H1 (cell line): ENCODE results near the gene OSTC. TPM values are rescaled to one million over a fixed set of nuclear protein-coding genes. Genes with fewer than 3 reads are reported as not detected.
"Not testable (repeated sequence)": the region's sequence is repeated elsewhere in the genome, so short reads cannot be mapped to it uniquely, and the experiment has no call there.

ENCODE experiments used
- CTCF ChIA-PET: fragments of 300-600 bp; sonication (Branson Sonifier 250); formaldehyde crosslinking; loops from one replicate; lab custom pipeline; 2021; ENCODE audit not compliant: partially characterized antibody; lab: Charles Lee
- POLR2A ChIA-PET: fragments of 300-600 bp; sonication (Branson Sonifier 250); formaldehyde crosslinking; loops from one replicate; lab custom pipeline; 2021; ENCODE audit warnings: inconsistent platforms; ENCODE audit not compliant: partially characterized antibody; lab: Charles Lee
- DNase-seq, 2 experiments: peaks; one replicate each; pipeline versions ENCODE4 v3.0.0 to v3.0.0-alpha.2; 2010 to 2022; ENCODE audit warnings: low spot score in 2 of 2, low read depth in 1 of 2, mixed read lengths in 1 of 2
- FAIRE-seq: peaks from 2 replicates; lab custom pipeline; 2011; peaks lifted over from hg19 to GRCh38; lab: Jason Lieb, UNC
- H2AFZ ChIP-seq: 2 replicates; pipeline ENCODE4 v1.8.1; 2012; ENCODE audit warnings: low read length, inconsistent platforms
- H2AK5ac ChIP-seq: 2 replicates; pipeline ENCODE4 v1.6.1; 2013; ENCODE audit warnings: low read depth, low read length
- H2BK120ac ChIP-seq: replicated peaks from 2 replicates; pipeline ENCODE3; 2013; ENCODE audit warnings: low read depth, low read length, inconsistent platforms
- H2BK12ac ChIP-seq: 2 replicates; pipeline ENCODE4 v1.6.1; 2013; ENCODE audit warnings: low read depth, low read length
- H2BK15ac ChIP-seq: 2 replicates; pipeline ENCODE4 v1.6.1; 2013; ENCODE audit warnings: low read length
- H2BK20ac ChIP-seq: 2 replicates; pipeline ENCODE4 v1.6.1; 2013; ENCODE audit warnings: low read length
- H2BK5ac ChIP-seq: 2 replicates; pipeline ENCODE4 v1.6.1; 2013; ENCODE audit warnings: low read depth, low read length
- H3K14ac ChIP-seq: 2 replicates; pipeline ENCODE4 v1.6.1; 2013; ENCODE audit warnings: inconsistent platforms; ENCODE audit not compliant: insufficient read length
- H3K18ac ChIP-seq: 2 replicates; pipeline ENCODE4 v1.6.1; 2013; ENCODE audit warnings: low read length; ENCODE audit errors: extremely low read depth
- H3K23ac ChIP-seq: 2 replicates; pipeline ENCODE4 v1.6.1; 2013; ENCODE audit warnings: inconsistent platforms; ENCODE audit not compliant: insufficient read length
- H3K23me2 ChIP-seq: 2 replicates; pipeline ENCODE4 v1.6.1; 2013; ENCODE audit warnings: low read depth, low read length
- H3K27ac ChIP-seq: 2 replicates; pipeline ENCODE4 v1.6.1; 2011; ENCODE audit warnings: low read depth, low read length, inconsistent platforms
- H3K27me3 ChIP-seq, 4 experiments: replicated peaks in 1 of 4; 1 replicate in 1 of 4; 2 replicates in 3 of 4; pipeline versions ENCODE4 v1.6.1 to v1.8.1; 2011 to 2013; ENCODE audit warnings: low read length in 3 of 4, mild to moderate bottlenecking in 3 of 4, inconsistent platforms in 2 of 4, mixed read lengths in 2 of 4, moderate library complexity in 1 of 4; ENCODE audit not compliant: control insufficient read depth in 3 of 4, insufficient read depth in 3 of 4; ENCODE audit errors: extremely low read depth in 1 of 4
- H3K36me3 ChIP-seq, 4 experiments: 2 replicates each; pipeline versions ENCODE4 v1.6.1 to v1.8.1; 2011 to 2013; ENCODE audit warnings: mild to moderate bottlenecking in 4 of 4, low read length in 3 of 4, moderate library complexity in 2 of 4, control low read depth in 1 of 4, inconsistent platforms in 1 of 4; ENCODE audit not compliant: insufficient read depth in 4 of 4, control insufficient read depth in 2 of 4
- H3K4ac ChIP-seq: replicated peaks from 2 replicates; pipeline ENCODE3; 2013; ENCODE audit warnings: low read length, low read depth, mixed read lengths, inconsistent platforms; ENCODE audit not compliant: insufficient read length
- H3K4me1 ChIP-seq, 4 experiments: replicated peaks in 1 of 4; 1 replicate in 1 of 4; 2 replicates in 3 of 4; pipeline versions ENCODE4 v1.6.1 to v1.8.1; 2011 to 2013; ENCODE audit warnings: low read length in 3 of 4, inconsistent platforms in 2 of 4, mixed read lengths in 1 of 4; ENCODE audit not compliant: insufficient read depth in 4 of 4, control insufficient read depth in 3 of 4
- H3K4me2 ChIP-seq, 2 experiments: 2 replicates each; pipeline versions ENCODE4 v1.6.1 to v1.8.1; 2011 to 2013; ENCODE audit warnings: low read depth in 2 of 2, low read length in 2 of 2, control low read depth in 1 of 2, inconsistent platforms in 1 of 2, mild to moderate bottlenecking in 1 of 2; ENCODE audit not compliant: insufficient read depth in 1 of 2
- H3K4me3 ChIP-seq, 4 experiments: fragments of 200-600, 300-600 bp in 1 of 4; sonication (generic), shearing (Covaris generic), sonication (Bioruptor Twin) in 1 of 4; 2 replicates each; pipeline versions ENCODE4 v1.5.1 to v1.8.1; 2011 to 2016; ENCODE audit warnings: low read length in 4 of 4, low read depth in 3 of 4, control low read depth in 2 of 4, inconsistent platforms in 2 of 4, mild to moderate bottlenecking in 2 of 4, mixed read lengths in 1 of 4, moderate library complexity in 1 of 4; ENCODE audit not compliant: insufficient read depth in 2 of 4; ENCODE audit errors: extremely low read depth in 1 of 4
- H3K56ac ChIP-seq: replicated peaks from 2 replicates; pipeline ENCODE3; 2013; ENCODE audit warnings: low read depth, mild to moderate bottlenecking, mixed read lengths, low read length, inconsistent platforms; ENCODE audit not compliant: insufficient read length
- H3K79me1 ChIP-seq: 2 replicates; pipeline ENCODE4 v1.6.1; 2013; ENCODE audit warnings: low read depth, low read length, control low read depth
- H3K79me2 ChIP-seq, 2 experiments: 2 replicates each; pipeline versions ENCODE4 v1.6.1 to v1.8.1; 2012 to 2013; ENCODE audit warnings: low read length in 2 of 2, mild to moderate bottlenecking in 2 of 2, inconsistent platforms in 1 of 2; ENCODE audit not compliant: insufficient read depth in 2 of 2, control insufficient read depth in 1 of 2
- H3K9ac ChIP-seq, 4 experiments: replicated peaks in 1 of 4; 1 replicate in 1 of 4; 2 replicates in 3 of 4; pipeline versions ENCODE4 v1.6.1 to v1.8.1; 2011 to 2013; ENCODE audit warnings: low read depth in 3 of 4, low read length in 3 of 4, control low read depth in 2 of 4, mild to moderate bottlenecking in 2 of 4, moderate library complexity in 2 of 4, inconsistent platforms in 1 of 4; ENCODE audit errors: extremely low read depth in 1 of 4
- H3K9me3 ChIP-seq, 2 experiments: 2 replicates each; pipeline versions ENCODE4 v1.6.1 to v1.8.1; 2012 to 2013; ENCODE audit warnings: mild to moderate bottlenecking in 2 of 2, moderate library complexity in 2 of 2, control low read depth in 1 of 2, inconsistent platforms in 1 of 2, low read depth in 1 of 2, low read length in 1 of 2, mixed read lengths in 1 of 2; ENCODE audit not compliant: insufficient read depth in 2 of 2
- H4K20me1 ChIP-seq, 2 experiments: replicated peaks in 1 of 2; 2 replicates each; pipeline versions ENCODE3 to v1.8.1; 2011 to 2013; ENCODE audit warnings: inconsistent platforms in 2 of 2, low read length in 2 of 2, mild to moderate bottlenecking in 1 of 2; ENCODE audit not compliant: insufficient read depth in 2 of 2, control insufficient read depth in 1 of 2
- H4K5ac ChIP-seq: 2 replicates; pipeline ENCODE4 v1.6.1; 2013; ENCODE audit warnings: low read length, low read depth, mixed read lengths, inconsistent platforms; ENCODE audit not compliant: insufficient read length
- H4K8ac ChIP-seq: 2 replicates; pipeline ENCODE4 v1.8.0; 2013; ENCODE audit warnings: mild to moderate bottlenecking, moderate library complexity, low read length, inconsistent platforms; ENCODE audit not compliant: insufficient read depth; ENCODE audit errors: extremely low read depth
- H4K91ac ChIP-seq: replicated peaks from 2 replicates; pipeline ENCODE3; 2013; ENCODE audit warnings: low read length, mixed read lengths, inconsistent platforms; ENCODE audit not compliant: insufficient read length
- WGBS, 2 experiments: shearing (Covaris generic) in 1 of 2; methylation state at CpG; one replicate each; pipeline versions ENCODE4 v1.1.6 to v1.1.7; 2013 to 2015; ENCODE audit warnings: low lambda C conversion rate in 2 of 2, mixed read lengths in 2 of 2, inconsistent platforms in 1 of 2, low coverage in 1 of 2, missing lambda C conversion rate in 1 of 2; ENCODE audit not compliant: insufficient replicate concordance in 2 of 2, insufficient coverage in 1 of 2, insufficient read length in 1 of 2; ENCODE audit errors: extremely low coverage in 1 of 2, missing lambda C conversion rate in 1 of 2; 5-methylcytosine and 5-hydroxymethylcytosine counted together
- polyA plus RNA-seq, 7 experiments: library from polyadenylated mRNA; depleted of rRNA in 3 of 7; stranded (reverse) in 5 of 7; unstranded in 2 of 7; fragments of >200 nt in 5 of 7; fragments of 200-250 nt in 2 of 7; gene quantifications; 1 replicate in 5 of 7; 2 replicates in 1 of 7; 4 replicates in 1 of 7; pipeline versions ENCODE4 v1.2.1 to v1.2.3, GENCODE V29; 2011 to 2013; ENCODE audit warnings: missing spikeins in 2 of 7, mixed read lengths in 2 of 7
- total RNA-seq: library from RNA; stranded (reverse); fragmentation: NEBNext Ultra II Directional; extraction: Animal tissue kit (Norgen Biotek cat#: 25700); gene quantifications from 2 replicates; pipeline ENCODE4 v1.2.1, GENCODE V29; 2021

The OSTC gene
- total and polyA plus RNA-seq, 2 of the 8 experiments (the other 6 are each of a cell fraction or from before 2014, with no cell fraction given) = 165 to 176 TPM

DNA sequence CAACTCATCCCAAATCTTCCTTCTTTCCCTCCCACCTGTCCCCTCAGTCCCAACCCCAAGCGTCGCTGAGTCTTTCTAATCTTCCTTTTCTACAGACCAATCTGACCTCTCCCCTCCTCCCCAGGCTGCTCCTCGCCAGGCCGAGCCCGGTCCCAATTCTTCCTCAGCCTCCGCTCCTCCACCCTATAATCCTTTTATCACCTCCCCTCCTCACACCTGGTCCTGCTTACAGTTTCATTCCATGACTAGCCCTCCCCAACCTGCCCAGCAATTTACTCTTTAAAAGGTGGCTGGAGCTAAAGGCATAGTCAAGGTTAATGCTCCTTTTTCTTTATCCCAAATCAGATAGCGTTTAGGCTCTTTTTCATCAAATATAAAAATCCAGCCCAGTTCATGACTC lies 60.2 kb downstream of the OSTC start:
- WGBS, 2 experiments = 83% methylated on average over 5 of the region's 7 CpGs; no CpG with 5 or more reads in 1 of the 2 experiments
- H3K4me2 ChIP-seq, H3K56ac ChIP-seq, H3K36me3 ChIP-seq, H3K23ac ChIP-seq, H3K79me2 ChIP-seq, H3K18ac ChIP-seq, H2AFZ ChIP-seq, H2AK5ac ChIP-seq, H4K20me1 ChIP-seq, H2BK5ac ChIP-seq, H2BK15ac ChIP-seq, FAIRE-seq, POLR2A ChIA-PET, H3K9ac ChIP-seq, H4K5ac ChIP-seq, DNase-seq, H2BK12ac ChIP-seq, H3K4me3 ChIP-seq, H3K4ac ChIP-seq, H3K27me3 ChIP-seq, CTCF ChIA-PET, H3K4me1 ChIP-seq, H4K8ac ChIP-seq, H3K9me3 ChIP-seq, H4K91ac ChIP-seq, H3K14ac ChIP-seq, H3K27ac ChIP-seq, H3K79me1 ChIP-seq, H2BK120ac ChIP-seq, H3K23me2 ChIP-seq, H2BK20ac ChIP-seq: not testable (repeated sequence)
